Activated CD8-positive, alpha-beta memory T cell treated with anti-CD3 and anti-CD28 coated beads for 4 hours (primary cell): Measurements from ENCODE around the gene SSB.
"Not testable (repeated sequence)": the region's sequence is repeated elsewhere in the genome, so short reads cannot be mapped to it uniquely, and the experiment has no call there.

ENCODE experiments used
- DNase-seq, 2 donors: peaks; one replicate each; pipeline ENCODE4 v3.0.0-alpha.2; 2020; ENCODE audit warnings: low read depth in 2 of 2

Gene SSB

DNA sequence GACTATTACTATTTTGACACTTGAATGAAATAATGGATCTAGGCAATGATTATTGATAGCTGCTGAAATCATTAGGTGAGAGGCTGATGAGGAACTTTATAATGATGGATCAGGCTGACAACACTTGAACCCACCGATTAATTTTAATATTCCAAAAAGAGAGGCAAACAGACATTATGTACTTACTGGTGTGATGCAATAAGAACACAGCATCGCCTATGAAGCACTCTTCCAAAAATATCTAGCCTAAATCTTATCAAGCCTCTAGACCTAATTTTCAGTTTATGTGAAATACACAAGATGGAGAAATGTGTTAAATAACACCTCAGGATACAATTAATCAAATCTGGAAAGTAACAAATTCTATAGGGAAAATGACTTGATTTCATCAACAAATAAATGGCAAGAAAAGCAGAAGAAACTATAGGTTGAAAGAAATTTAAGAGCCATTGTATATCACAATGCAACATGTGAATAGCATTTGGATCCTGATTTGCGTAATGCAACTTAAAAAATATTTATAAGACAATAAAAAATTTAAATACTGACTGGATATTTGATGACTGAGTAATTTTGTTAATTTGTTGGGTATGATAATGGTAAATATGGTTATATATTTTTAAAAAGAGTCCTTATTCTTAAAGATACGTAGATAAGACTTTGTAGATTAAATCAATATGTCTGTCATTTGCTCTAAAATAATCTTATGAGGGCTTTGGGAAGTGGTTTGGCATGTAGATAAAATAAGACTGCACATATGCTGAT is 17.2 kb upstream of the SSB start:
- DNase-seq = no peak

DNA sequence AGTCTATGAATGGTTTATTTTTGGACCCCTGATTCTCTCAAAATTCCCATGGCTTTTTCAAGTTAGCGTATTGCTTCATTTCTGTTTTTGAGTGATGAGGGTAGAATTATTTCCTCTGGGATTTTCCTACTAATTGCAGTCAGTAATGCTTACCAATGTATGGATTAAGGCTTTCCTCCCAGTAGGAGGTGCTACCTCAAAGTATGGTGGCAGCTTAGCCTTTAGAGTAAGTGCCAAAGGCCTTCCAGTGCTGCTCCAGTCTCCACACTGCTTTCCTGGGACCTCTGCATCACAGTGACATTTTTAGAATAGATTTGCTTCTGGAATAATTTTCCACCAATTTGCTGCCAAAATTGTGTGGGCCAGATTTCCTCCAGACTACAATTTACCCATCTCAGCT is 16.2 kb upstream of the SSB start:
- DNase-seq = no peak

GRCh38 chr2:169790581-169790980 is 8.1 kb upstream of the SSB start:
- no peak for DNase-seq

DNA sequence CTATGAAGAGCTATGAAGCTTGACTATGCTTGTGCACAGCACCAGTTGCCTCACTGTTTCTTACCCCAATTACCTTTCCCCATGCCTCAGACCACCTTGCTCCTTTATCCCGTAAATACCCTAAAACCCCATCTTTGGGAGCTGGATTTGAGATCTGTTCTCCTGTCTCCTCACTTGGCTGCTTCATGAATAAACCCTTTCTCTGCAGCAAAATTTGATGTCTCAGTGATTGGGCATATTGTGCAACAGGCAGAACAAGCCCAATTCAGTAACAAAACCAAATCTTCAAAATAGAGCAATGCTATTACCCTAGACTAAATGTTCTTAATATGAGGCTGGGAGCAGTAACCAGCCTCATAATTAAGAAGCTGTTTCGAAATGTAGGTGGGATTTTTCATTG is 3.5 kb upstream of the SSB start:
- no peak for DNase-seq

- no peak for DNase-seq
Measured at GRCh38 chr2:169796441-169796840, 2.2 kb upstream of the SSB start.

DNA sequence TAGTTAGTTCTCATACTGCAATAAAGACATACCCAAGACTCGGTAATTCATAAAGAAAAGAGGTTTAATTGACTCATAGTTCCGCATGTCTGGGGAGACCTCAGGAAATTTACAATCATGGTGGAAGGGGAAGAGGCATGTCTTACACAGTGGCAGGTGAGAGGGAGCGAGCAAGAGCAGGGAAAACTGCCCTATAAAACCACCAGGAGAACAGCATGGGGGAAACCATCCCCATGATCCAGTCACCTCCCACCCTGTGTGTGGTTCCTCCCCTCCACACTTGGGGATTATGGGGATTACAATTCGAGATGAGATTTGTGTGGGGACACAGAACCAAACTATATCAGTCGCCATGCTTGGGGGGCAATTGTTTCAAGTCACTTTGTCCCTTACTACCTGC is 1.1 kb upstream of the SSB start:
- no peak for DNase-seq

GRCh38 chr2:169798397-169798717 is 314 bp upstream of the SSB start:
- DNase-seq = no peak

DNA sequence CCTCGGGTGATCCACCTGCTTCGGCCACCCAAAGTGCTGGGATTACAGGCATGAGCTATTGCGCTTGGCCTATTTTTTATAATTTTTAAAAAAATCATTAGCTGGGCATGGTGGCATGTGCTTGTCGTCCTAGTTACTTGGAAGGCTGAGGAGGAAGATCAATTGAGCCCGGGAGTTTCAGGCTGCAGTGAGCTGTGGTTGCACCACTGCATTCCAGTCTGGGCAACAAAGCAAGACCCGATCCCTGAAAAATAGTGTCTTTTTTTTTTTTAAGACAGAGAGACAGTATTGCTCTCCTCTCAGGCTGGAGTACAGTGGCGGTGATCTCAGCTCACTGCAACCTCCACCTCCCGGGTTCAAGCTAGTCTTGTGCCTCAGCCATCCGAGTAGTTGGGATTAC is 4.8 kb downstream of the SSB start:
- no peak for DNase-seq

DNA sequence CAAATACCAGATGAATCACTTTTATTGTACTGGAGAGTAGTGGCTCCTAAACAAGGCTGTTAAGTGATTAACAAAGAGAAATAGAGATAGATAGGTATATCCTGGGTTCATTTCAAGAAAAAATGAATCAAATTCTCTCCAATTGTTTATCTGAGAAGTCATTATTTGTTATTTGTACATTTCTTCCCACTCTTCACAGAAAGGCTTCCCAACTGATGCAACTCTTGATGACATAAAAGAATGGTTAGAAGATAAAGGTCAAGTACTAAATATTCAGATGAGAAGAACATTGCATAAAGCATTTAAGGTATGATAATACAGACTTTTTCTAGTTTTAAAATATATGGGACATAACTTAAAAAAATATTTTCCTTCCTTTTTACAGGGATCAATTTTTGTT is 7.9 kb downstream of the SSB start:
- DNase-seq = no peak

DNA sequence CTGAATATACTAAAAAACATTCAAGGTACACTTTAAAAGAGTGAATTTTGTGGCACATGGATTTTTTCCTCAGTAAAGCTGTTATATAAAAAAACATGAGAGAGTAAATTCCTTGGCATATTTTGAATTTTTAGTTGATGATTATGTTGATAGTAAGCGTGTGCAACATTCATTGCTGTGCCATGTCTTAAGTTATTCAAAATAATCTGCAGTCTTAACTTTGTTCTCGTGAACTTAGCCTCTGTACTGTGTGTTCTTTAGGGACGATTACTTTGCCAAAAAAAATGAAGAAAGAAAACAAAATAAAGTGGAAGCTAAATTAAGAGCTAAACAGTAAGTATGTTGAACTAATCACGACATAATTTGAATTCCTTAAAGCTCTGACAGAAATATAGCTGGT is 9.6 kb downstream of the SSB start:
- no peak for DNase-seq

DNA sequence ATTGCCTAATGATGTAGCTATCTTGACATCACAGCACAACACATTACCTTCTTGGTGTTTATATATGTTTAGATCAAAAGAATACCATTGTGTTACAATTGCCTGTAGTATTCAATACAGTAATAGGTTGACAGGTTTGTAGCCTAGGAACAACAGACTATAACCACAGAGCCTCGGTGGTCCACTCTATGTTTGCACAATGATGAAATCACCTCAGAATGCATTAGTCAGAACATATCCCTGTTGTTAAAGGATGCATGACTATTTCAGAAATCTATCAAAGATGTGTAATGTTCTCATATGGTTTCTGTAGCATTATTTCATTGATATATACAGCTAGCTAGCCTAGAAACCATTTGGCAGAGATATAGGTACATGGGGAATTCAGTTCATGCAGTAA is 17.2 kb downstream of the SSB start:
- no peak for DNase-seq

GRCh38 chr2:169816961-169817360 is 18.3 kb downstream of the SSB start:
- not testable (repeated sequence) for DNase-seq

- DNase-seq = not testable (repeated sequence)
Measured at GRCh38 chr2:169817369-169817768, 18.7 kb downstream of the SSB start.

GRCh38 chr2:169818241-169818640 is 19.6 kb downstream of the SSB start:
- DNase-seq = no peak

DNA sequence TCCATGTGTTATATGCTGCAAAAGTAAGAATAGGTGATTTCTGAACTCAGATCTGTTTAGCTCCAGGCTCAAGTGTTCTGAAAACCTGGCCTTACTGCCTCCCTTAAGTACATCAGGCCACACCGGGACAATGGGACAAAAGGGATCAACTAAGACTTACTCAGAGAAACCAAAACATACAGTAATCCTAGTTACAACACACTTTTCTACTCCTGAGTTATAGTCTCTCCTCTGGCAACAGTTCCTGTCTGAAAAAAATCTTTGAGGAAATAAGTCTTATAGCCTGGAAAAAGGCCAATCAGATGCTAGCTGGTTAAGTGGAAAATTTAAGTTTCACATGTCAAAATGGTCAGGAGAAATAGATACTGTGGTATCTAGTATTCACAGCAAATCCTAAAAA is 20.4 kb downstream of the SSB start:
- no peak for DNase-seq

DNA sequence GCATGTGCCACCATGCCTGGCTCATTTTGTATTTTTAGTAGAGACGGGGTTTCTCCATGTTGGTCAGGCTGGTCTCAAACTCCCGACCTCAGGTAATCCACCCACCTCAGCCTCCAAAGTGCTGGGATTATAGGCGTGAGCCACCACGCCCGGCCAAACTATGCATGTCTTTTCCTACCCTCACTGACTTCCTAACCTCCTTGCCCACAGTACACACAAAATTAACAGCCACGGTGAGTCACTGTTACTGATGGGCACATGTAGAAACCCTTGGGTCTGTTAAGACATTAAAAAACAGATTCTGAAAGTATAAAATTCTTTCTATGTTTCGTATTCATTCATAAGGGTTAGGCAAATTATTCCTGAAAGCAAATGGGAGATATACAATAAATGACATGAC is 21.4 kb downstream of the SSB start:
- not testable (repeated sequence) for DNase-seq

DNA sequence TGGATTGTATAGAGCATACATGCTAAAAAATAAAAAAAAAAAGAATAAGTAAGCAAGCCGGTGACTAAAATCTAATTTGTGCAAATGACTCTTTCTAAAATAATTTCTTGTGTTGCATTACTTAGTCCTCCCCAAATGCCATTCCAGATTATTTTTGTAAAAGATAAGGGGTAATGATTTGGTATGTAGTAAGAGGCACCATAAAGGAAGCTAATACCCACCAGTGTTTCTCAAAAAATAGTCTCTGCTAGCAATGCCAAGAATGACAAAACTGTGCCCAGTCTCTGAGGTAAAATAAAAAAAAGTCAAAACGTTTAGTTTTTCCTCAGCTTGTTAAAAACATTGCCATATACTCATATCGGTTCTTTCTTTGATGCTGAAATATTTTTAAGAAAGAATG is 23.4 kb downstream of the SSB start:
- no peak for DNase-seq

- DNase-seq = no peak
Measured at GRCh38 chr2:169822785-169823392, 24.2 kb downstream of the SSB start.

DNA sequence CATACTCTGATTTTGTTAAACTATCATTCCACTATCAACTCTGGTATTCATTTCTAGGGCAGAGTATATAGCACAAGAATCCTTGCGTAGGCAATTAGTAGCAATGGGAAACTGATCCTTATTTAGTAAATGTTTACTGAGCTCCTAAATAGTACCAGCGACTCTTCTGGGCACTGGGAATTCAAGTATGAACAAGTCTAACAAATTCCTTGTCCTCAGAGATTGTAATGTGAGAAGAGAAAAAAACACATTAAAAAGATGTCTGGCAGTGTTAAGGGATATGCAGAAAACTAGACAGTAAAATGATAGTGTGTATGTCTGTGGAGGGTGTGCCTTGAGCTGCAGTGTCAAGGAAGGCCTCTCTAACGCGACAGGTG is 25.3 kb downstream of the SSB start:
- no peak for DNase-seq

DNA sequence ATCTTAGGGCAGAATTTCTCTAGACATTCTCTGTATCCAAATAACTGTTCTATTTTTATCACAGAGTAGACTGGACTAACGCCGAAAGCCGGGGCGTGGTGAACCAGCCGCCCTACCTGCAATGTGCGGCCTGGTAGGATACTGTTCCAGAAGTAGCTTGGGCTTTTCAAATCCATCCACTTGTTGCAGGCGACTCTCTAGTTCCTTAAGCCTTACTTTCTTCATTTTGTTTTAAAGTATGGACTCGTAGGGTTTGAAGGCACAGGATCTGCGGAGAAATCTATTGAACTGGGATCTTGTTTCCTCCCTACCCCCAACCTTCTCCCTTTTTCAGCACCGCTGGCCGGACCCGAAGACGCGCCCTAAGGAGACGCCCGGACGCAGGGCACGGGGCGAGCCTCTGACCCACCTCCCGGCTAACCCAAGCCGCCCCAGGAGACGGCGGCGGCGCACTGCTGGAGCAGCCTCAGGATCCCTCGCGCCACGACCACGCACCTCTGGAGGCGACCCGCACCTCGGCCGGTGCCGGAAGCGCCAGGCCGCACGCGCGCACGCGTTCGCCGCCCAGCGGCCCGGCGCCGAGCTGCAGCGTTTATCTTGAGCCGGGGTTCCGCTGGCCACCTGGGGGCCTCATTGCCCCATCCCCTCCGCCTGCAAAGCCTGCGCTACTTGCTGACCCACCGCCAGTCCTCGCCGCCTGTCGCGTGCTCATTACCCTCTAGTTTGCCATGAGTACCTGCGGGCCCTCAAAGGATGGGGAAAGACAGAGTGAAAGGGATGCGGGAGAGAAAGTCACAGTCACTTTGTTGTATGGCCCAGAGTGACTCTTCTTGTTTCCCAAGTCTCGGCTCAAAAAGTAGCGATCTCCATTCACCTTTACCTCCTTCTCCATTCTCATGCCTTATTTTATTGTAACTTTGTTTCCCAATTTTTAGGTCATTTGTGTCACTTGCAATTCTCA is 26.0 kb downstream of the SSB start, which contains the start of gene METTL5:
METTL5 (minus strand) TSS at position 533 of the 961 bp plus-strand sequence; CDS start at position 225, 308 bp downstream.
- DNase-seq = peak; percentile 45 to 48

- DNase-seq = peak; percentile 73 to 76
Measured at GRCh38 chr2:169827272-169828140, 28.8 kb downstream of the SSB start, which contains the start of gene UBR3. UBR3 (plus strand) TSS chr2:169827454; CDS start chr2:169827508, 54 bp downstream.
